ENCODE measurements around the gene KRT82. TPM values are rescaled to one million over a fixed set of nuclear protein-coding genes. Genes with fewer than 3 reads are reported as not detected.

The KRT82 gene
- total and polyA plus RNA-seq, 2 of the 8 experiments (the other 6 are each of a cell fraction or from before 2014, with no cell fraction given) = not detected

DNA sequence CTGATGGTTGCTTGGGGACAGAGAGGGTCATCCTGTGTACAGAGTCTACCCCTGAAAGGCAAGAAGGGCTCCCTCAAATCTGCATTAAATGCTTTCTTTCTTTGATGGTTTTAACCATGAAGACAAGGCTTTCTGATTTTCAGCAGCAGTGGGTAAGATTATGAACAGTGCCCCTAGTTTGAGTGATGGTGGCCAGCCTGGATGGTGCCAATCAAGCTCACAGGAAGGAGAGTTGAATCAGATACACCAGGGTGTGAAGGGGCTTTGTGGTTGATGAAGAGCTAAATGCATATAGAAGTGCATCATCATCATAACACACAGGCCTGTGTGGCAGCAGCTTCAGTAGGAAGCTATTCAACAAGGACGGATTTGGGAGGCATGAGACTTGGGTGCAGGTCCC is 44.6 kb downstream of the KRT82 start:
- ChIA-PET POLR2A (ENCODE audit: partially characterized antibody) (no interaction called here), CTCF (ENCODE audit: partially characterized antibody) (interaction anchor here (0.7 to 6.7 kb wide), 49 partner anchors 10 to 523 kb away, joined by 3 to 88 read pairs (median 5); partner anchors contain the start of genes KRT5, KRT80 and KRT84)
- H3K56ac ChIP-seq (replicated peaks; ENCODE audit: insufficient read length, low read depth, low read length) = no peak overlapping the region
- no peak for TF ChIP-seq BRCA1 (IDR thresholded peaks at IDR 0.05; ENCODE audit: low read depth, low read length)
- no peak for TF ChIP-seq ZNF274 (IDR thresholded peaks at IDR 0.05; ENCODE audit: borderline replicate concordance, extremely low read depth, low read length)
- no peak for TF ChIP-seq POLR2A (IDR thresholded peaks at IDR 0.05; ENCODE audit: control extremely low read depth in 1 of 2, low read depth in 2 of 2, low read length in 2 of 2)
- TF ChIP-seq MAFK (IDR thresholded peaks at IDR 0.05; ENCODE audit: low read depth, low read length) = no peak
- TF ChIP-seq RNF2 (IDR thresholded peaks at IDR 0.05; ENCODE audit: borderline replicate concordance, low read depth, low read length, missing control alignments, poor library complexity, severe bottlenecking) = no peak
- TF ChIP-seq RBBP5 (IDR thresholded peaks at IDR 0.05; ENCODE audit: borderline replicate concordance, low read depth, low read length) = no peak
- no peak for TF ChIP-seq CBX8 (IDR thresholded peaks at IDR 0.05; ENCODE audit: borderline replicate concordance, low read depth, low read length)
- TF ChIP-seq GTF2F1 (IDR thresholded peaks at IDR 0.05; ENCODE audit: borderline replicate concordance, low read depth, low read length) = no peak

More for the DNA sequence above, 44.6 kb downstream of the KRT82 start:
- H3K23me2 ChIP-seq (ENCODE audit: low read depth, low read length) = no peaks in the 10 kb centered on the region
- no peak overlapping the region for H3K23ac ChIP-seq (ENCODE audit: insufficient read length)
- no peak overlapping the region for H3K9ac ChIP-seq (replicated peaks in 1 of 4; ENCODE audit: extremely low read depth in 1 of 4, low read depth in 3 of 4, low read length in 3 of 4)
- no peaks in the 10 kb centered on the region for H3K79me1 ChIP-seq (ENCODE audit: low read depth, low read length)
- H3K4me2 ChIP-seq (ENCODE audit: insufficient read depth in 1 of 2, low read depth in 2 of 2, low read length in 2 of 2) = no peak overlapping the region
- no peak for DNase-seq (ENCODE audit: low read depth in 1 of 2, low spot score in 2 of 2)
- H2BK5ac ChIP-seq (ENCODE audit: low read depth, low read length) = no peak overlapping the region
- no peaks in the 10 kb centered on the region for H3K79me2 ChIP-seq (ENCODE audit: control insufficient read depth in 1 of 2, insufficient read depth in 2 of 2, low read length in 2 of 2)
- H4K91ac ChIP-seq (replicated peaks; ENCODE audit: insufficient read length, low read length) = no peak overlapping the region
- no peak for FAIRE-seq
- no peak overlapping the region for H4K5ac ChIP-seq (ENCODE audit: insufficient read length, low read depth, low read length)
- no peak overlapping the region for H3K4ac ChIP-seq (replicated peaks; ENCODE audit: insufficient read length, low read depth, low read length)
- no peak overlapping the region for H2BK15ac ChIP-seq (ENCODE audit: low read length)
- no peak overlapping the region for H2BK20ac ChIP-seq (ENCODE audit: low read length)
- 86% methylated on average over 1 of the region's 1 CpG; no CpG with 5 or more reads in 1 of the 2 experiments for WGBS, 2 experiments (ENCODE audit: extremely low coverage in 1 of 2, insufficient coverage in 1 of 2, insufficient read length in 1 of 2, insufficient replicate concordance in 2 of 2, low coverage in 1 of 2, low lambda C conversion rate in 2 of 2, missing lambda C conversion rate in 1 of 2)
- no peaks in the 10 kb centered on the region for H3K27me3 ChIP-seq (replicated peaks in 1 of 4; ENCODE audit: control insufficient read depth in 3 of 4, extremely low read depth in 1 of 4, insufficient read depth in 3 of 4, low read length in 3 of 4)
- H3K36me3 ChIP-seq (ENCODE audit: control insufficient read depth in 2 of 4, insufficient read depth in 4 of 4, low read length in 3 of 4) = no peaks in the 10 kb centered on the region
- no peak overlapping the region for H2AK5ac ChIP-seq (ENCODE audit: low read depth, low read length)
- H3K4me1 ChIP-seq (replicated peaks in 1 of 4; ENCODE audit: control insufficient read depth in 3 of 4, insufficient read depth in 4 of 4, low read length in 3 of 4) = no peaks in the 10 kb centered on the region
- H3K14ac ChIP-seq (ENCODE audit: insufficient read length) = no peak overlapping the region
- no peak overlapping the region for H3K27ac ChIP-seq (ENCODE audit: low read depth, low read length)
- H3K18ac ChIP-seq (ENCODE audit: extremely low read depth, low read length) = no peak overlapping the region
- H4K8ac ChIP-seq (ENCODE audit: extremely low read depth, insufficient read depth, low read length) = no peak overlapping the region
- no peak overlapping the region for H2BK120ac ChIP-seq (replicated peaks; ENCODE audit: low read depth, low read length)
- H3K9me3 ChIP-seq (ENCODE audit: insufficient read depth in 2 of 2, low read depth in 1 of 2, low read length in 1 of 2) = no peaks in the 10 kb centered on the region
- H2AFZ ChIP-seq (ENCODE audit: low read length) = no peak overlapping the region
- H3K4me3 ChIP-seq (ENCODE audit: extremely low read depth in 1 of 4, insufficient read depth in 2 of 4, low read depth in 3 of 4, low read length in 4 of 4) = no peak overlapping the region
- H4K20me1 ChIP-seq (replicated peaks in 1 of 2; ENCODE audit: control insufficient read depth in 1 of 2, insufficient read depth in 2 of 2, low read length in 2 of 2) = peaks cover 0 to 1% of the 10 kb centered on the region in 2 experiments
- H2BK12ac ChIP-seq (ENCODE audit: low read depth, low read length) = no peak overlapping the region
